NCI-H510A treated with DMSO at 0.1 percent for 48 hours (cell line): ENCODE results near the gene CDK2.
"Not testable (repeated sequence)": the region's sequence is repeated elsewhere in the genome, so short reads cannot be mapped to it uniquely, and the experiment has no call there.

Source experiments
- DNase-seq: peaks from one replicate; lab custom pipeline; 2025; lab: John Stamatoyannopoulos, UW

CDK2 gene

DNA sequence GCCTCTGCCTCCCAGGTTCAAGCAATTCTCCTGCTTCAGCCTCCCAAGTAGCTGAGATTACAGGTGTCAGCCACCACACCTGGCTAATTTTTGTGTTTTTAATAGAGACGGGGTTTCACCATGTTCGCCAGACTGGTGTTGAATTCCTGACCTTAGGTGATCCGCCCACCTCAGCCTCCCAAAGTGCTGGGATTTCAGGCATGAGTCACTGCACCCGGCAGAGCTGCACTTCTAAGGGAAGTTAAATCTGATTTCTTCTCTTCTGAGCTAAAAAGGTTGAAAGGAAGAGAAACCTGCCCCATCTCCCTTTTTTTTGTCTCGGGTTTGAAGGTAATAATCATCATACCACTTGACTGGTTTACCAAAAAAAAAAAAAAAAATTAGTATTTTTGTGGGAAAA lies 15.3 kb downstream of the CDK2 start:
- DNase-seq, result not testable (repeated sequence)

DNA sequence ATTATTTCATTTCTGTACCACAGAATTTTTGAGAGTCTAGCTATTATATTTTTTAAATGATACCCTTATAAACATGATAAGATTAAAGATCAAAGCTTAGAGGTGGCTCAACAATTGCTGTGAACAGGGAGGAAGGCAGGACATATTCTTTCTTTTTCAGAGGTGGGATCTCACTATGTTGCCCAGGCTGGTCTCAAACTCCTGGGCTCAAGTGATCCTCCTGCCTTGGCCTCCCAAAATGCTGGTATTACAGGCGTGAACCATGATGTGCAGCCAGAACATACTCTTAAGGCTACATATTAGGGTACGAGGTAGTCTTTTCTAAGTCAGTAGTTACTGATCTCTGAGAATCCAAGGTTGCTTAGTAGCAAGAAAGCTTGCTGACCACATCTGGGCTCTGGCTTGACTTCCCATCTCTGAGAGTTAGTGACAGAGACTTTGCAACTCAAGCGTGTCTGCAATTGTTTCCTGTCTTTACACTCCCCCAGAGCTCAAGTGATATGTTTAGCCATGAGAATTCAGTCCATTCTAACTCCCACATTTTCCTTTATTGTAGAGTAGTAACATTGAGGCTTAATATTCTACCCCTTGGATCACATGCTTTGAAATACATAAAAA lies 15.8 kb downstream of the CDK2 start:
- no peak for DNase-seq

DNA sequence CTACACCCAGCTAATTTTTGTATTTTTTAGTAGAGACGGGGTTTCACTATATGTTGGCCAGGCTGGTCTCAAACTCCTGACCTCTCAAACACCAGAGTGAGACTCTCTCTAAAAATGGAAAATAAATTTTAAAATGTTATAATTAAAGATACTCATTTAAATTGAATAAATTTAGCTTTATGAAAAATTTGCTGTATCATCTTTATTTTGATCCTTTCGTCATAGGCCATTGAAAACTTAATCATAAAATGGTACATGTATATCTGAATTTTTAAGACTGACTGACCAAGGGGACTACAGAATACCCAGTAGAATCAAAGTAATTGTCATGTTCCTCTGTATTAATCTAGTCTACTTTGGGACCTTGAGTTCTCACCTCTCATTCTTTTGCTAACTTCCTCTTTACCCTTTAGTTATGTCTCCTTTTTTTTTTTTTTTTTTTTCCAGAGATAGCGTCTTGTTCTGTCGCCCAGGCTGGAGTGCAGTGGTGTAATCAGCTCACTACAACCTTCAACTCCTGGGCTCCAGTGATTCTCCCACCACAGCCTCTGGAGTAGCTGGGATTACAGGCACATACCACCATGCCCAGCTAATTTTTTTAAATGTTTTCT lies 16.7 kb downstream of the CDK2 start:
- no peak for DNase-seq

DNA sequence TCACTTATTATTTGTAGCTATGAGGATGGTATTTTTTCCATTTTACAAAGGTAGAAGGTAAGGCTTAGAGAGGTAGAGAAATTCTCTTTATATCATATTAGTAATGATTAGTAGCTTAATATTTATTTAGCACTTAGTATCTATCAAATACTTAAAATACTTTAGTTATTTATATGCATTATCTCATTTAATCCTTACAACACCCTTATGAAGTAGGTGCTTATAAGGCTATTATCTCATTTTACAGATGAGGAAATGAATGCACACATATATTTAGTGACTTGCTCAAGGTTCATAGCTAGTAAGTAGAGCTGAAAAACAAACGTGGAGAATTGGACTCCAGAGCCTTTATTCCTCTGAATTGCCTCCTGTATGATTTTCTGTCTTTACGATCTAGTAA lies 18.2 kb downstream of the CDK2 start:
- no peak for DNase-seq

DNA sequence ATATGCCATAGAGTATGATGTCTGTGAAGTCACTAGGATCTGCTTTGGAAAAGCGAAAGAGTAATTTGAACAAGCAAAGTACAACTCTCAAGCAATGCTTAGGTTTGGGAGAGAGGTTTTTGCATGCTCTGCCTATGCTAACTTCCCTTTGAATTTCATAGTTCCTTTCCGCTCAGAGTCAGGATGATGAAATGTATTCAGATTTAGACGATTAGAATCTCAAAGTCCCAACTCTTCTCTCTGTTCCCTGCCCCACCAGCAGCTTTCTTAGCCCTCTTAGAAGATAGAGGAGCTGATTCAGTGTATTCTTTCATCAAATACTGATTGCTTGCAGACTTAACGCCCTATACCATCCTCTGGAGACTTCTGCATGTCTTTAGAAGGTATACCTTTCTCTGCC lies 18.7 kb downstream of the CDK2 start:
- DNase-seq, result no peak

DNA sequence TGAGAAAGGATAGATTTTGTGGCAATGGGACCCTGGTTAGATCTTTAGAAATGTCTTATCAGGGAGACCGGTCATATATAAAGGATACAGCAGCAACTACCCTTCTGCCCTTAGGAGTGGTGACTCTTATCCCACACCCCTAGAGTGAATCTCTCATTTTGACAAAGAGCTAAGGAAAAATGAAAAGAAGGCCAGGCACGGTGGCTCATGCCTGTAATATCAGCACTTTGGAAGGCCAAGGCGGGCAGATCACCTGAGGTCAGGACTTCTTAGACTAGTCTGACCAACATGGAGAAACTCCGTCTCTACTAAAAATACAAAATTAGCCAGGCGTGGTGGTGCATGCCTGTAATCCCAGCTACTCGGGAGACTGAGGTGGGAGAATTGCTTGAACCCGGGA lies 19.3 kb downstream of the CDK2 start:
- DNase-seq, result not testable (repeated sequence)

DNA sequence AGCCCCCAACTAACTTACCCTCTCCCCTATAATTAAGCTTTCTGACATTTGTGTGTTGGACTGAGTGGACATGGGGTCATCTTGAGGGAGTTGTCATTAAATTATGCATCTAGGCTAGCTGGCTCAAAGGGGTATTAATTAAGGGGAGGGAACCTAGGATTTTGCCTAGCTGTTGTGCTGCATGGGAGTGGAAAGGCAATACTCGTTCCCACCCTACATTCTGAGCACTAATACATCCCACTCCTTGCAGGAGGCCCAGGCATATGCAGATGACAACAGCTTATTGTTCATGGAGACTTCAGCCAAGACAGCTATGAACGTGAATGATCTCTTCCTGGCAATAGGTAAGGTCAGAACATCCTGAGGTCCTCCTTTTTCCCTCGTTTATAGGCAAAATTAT lies 24.5 kb downstream of the CDK2 start:
- no peak for DNase-seq

DNA sequence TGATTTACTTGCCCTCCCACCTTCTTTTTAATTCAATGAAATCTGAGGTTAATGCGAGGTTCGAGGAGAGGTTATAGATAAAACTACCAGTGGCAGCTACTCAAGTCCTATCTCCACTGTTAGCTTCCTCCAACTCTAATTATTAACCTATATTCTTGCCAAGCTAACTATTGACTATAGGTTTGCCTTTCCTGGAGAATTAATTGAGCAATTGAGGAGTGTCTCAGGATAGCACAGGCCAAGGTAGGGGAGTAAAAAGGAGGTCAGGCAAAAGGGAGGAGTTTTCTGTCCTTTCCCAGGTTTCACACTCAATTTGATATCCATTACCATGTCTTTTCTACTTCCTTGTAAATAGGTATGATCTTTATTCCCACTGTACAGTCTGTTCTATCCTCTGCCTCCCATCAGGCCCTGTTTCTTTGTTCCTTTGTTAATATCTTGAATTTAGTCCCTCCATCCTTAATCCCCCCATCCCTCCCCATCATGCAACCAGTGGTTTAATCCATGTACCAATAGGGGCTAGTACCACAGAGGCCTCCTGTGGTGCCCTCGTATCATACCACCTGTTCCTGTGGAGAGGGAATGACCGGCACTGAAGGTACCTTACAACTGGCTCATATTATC lies 26.7 kb downstream of the CDK2 start:
- DNase-seq, result no peak

DNA sequence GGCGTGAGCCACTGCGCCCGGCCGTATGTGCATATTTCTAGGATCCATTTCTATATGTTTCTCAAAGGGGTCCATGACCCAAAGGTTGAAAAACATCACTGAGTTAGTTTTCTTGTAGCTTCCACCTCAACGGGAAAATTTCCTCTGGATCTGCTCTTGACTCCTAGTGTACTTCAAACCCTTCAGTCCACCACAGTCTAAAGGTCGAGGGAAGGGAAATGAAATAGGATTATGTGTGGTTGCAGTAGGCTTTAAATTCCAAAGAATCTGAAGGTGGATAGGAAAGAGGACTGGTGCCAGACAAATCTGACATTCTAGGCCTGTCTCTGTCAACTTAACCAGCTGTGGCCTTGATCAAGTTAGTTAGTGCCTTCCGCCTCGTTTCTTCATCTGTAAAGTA lies 28.7 kb downstream of the CDK2 start:
- no peak for DNase-seq

DNA sequence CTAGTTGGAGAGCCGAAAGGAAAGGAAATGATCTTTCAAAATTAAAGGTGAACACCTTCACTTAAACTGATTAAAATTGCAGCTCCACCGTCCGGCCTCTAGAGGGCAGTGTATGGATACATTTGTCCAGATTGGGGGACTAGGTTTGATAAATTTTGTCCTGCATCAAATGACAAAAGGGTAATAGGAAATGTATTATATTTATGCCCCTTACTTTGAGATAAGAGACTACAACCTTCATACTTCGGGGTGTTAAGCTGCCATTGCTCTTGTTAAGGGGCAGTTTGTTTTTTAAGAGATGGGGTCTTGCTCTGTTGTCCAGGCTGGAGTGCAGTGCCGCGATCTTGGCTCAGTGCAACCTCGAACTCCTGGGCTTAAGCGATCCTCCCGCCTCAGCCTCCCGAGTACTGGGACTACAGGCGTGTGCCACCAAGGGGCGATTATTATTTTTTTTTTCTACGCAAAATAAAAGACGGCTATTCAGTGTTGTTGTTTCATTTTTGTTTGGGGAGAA lies 29.6 kb downstream of the CDK2 start:
- DNase-seq, result peak; percentile 76

DNA sequence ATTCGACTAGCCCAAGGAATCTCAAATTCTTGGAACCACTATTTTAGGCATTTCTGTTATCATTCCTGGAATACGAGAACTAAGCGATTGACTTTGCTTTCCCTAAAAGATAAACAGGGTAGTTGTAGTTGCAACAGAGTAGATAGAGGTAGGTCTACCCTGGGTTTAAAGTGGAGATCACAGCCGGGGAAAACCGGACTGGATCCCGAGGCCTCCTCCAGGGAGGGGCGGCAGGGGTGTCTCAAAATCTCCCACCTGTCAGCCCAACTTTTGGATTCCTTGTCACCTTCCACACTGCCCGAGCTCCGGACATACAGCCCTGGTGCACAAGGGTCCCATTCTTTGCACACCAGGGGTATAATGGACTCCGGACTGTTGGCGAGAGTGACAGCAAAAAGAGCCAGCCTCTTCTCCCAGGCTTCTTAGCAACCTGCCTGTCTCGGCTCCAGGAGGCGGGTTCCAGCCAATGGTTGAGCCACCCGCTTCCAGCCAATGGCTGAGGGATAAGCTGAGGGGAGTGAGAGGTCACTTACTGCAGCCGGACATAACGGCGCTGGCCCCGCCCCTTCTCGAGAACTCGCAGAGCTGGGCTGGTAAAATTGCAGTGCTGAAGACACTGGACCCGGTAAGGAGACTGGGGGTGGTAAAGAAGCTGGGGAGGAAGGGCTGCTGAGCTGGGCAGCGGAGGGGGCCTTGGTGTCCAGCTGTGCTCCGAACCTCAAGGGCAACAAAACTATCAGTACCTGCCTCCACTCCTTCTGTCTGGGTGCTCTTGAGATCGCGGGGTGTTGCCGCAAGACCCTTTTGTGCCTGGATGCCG lies 30.3 kb downstream of the CDK2 start, which contains the start of gene SUOX:
TSS of gene SUOX (plus strand) at position 562 of the 820 bp plus-strand sequence. CDS start 4,946 bp downstream, outside the sequence.
- peak; percentile 93 for DNase-seq

DNA sequence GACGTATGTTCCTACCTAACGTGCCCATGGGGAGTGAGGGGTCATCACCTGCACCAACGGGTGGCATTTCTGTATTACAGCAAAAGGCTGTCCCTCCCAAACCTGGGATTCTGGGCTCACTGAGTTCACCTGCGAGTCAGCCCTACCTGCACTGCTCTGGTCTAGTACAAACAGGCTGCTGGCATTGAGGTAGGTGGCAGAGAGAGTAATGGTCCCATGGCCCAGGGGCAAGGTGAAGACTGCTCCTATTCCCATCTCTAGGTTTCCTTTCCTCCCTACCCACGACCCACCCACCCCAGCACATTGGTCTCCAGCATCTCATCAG lies 30.9 kb downstream of the CDK2 start:
- no peak for DNase-seq

DNA sequence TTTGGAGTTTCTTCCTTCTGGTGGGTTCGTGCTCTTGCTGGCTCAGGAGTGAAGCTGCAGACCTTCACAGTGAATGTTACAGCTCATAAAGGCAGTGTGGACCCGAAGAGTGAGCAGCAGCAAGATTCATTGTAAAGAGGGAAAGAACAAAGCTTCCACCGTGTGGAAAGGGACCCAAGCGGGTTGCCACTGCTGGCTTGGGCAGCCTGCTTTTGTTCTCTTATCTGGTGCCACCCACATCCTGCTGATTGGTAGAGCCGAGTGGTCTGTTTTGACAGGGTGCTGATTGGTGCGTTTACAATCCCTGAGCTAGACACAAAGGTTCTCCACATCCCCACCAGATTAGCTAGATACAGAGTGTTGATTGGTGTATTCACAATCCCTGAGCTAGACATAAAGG lies 32.9 kb downstream of the CDK2 start:
- not testable (repeated sequence) for DNase-seq

DNA sequence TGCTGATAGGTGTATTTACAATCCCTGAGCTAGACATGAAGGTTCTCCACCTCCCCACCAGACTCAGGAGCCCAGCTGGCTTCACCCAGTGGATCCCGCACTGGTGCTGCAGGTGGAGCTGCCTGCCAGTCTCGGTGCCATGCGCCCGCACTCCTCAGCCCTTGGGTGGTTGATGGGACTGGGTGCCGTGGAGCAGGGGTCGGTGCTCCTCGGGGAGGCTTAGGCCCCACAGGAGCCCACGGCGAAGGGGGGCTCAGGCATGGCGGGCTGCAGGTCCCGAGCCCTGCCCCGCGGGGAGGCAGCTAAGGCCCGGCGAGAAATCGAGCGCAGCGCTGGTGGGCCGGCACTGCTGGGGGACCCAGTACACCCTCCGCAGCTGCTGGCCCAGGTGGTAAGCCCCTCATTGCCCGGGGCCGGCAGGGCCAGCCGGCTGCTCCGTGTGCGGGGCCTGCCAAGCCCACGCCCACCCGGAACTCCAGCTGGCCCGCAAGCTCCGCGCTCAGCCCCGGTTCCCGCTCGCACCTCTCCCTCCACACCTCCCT lies 33.4 kb downstream of the CDK2 start:
- not testable (repeated sequence) for DNase-seq

DNA sequence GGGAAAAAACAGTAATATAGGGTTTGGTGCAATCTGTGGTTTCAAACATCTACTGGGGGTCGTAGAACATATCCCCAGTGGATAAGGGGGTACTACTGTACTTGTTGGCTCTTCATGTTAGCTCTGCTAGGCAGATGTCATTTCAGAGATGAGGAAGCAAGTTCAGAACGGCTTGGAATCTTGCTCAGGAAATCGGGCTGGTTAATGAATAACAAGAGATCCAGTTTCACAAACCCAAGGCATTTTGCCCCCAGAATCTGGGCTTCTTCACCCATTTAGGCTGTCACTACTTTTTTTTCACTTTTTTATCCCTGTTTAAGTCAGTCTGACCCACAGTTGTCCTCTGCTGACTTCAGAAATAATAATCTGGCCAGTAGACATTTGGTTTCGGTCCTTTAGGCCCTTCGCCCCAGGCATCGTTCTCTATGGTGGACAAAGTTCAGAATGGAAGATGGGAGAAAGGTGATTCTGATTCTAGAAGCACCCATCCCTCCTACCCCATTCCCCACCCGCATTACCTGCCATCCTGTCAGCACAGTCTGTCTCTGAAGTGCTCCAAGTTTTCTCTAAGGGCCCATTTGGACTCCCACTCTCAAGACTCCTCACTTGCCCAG lies 35.0 kb downstream of the CDK2 start:
- no peak for DNase-seq

DNA sequence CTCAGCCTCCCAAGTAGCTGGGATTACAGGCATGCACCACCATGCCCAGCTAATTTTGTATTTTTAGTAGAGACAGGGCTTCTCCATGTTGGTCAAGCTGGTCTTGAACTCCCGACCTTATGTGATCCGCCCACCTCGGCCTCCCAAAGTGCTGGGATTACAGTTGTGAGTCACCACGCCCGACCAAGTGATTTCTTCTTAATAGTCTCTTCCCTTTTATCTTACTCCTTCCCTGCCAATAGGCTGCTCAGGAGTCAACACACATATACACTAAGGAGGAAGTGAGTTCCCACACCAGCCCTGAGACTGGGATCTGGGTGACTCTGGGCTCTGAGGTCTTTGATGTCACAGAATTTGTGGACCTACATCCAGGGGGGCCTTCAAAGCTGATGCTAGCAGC lies 36.7 kb downstream of the CDK2 start:
- not testable (repeated sequence) for DNase-seq

DNA sequence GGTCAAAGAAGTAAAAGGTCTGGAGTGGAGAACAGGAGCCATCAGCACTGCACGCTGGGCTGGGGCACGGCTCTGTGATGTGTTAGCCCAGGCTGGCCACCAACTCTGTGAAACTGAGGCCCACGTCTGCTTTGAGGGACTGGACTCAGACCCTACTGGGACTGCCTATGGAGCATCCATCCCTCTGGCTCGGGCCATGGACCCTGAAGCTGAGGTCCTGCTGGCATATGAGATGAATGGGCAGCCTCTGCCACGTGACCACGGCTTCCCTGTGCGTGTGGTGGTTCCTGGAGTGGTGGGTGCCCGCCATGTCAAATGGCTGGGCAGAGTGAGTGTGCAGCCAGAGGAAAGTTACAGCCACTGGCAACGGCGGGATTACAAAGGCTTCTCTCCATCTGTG lies 37.6 kb downstream of the CDK2 start:
- no peak for DNase-seq

DNA sequence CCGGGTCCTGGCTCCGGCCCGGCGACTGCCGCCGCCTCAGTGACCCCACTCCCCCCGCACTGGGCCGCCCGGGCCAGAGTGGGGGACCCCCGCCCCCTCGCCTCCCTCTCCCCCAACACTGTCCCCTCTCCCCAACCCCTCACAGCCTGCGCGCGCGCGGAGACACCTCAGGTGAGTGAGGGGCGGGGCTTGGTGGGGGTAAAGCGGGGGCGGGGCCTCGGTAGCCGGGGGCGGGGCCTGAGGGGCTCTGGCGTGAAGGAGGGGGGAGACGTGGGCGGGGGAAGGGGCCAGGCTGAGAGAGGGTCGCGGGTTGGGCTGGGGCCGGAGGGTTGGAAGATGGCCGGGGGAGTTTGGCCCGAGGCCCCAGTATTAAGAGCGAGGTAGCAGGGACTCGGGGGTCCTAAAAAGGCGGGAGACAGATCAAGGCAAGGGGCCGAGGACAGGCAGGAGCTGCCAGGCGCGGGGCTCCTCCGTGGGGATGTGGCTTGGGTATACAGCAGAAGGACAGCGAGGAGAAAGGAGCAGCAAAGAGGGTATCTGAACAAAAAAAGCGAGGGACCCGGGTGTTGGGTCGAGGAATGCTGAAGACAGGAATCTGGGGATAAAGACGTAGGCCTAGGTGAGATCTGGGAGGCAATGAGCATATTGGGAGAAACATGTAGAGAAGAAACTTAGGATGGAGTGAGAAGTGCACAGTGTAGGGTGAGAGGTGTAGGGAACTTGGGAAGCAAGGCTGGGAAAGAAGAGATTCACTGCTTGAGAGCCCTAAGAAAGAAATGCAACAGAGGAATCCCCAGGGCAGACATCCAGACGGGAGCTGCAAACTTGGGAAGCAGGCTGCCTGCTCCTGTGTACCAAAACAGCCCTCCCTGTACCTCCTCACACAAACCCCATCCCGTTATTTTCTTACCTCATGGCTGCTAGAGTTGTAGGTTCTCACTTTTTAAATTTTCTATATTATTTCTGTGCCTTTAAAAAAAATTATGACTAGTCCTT lies 41.2 kb downstream of the CDK2 start:
- DNase-seq, result peak; percentile 39

DNA sequence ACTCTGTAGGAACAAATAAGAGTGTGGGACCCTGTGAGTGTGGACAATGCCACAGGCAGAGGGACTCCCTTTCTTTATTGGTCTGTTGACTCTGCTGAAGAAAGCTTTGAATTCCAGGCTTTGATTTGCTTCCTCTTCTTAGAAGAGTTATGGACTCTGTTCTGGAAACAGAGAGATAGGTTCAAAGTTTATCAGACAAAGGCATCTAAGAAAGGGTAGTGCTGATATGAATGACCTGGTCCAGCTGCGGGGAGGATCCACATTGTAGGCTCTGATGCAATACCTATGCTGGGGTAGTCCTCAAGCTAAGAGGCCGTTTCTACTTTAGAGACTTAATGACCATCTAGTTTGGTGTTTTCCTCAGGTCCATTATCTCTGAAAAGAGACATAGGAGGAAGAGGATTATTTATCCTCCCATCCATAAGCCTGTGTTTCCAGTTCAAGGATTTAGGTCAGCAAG lies 43.5 kb downstream of the CDK2 start:
- no peak for DNase-seq

DNA sequence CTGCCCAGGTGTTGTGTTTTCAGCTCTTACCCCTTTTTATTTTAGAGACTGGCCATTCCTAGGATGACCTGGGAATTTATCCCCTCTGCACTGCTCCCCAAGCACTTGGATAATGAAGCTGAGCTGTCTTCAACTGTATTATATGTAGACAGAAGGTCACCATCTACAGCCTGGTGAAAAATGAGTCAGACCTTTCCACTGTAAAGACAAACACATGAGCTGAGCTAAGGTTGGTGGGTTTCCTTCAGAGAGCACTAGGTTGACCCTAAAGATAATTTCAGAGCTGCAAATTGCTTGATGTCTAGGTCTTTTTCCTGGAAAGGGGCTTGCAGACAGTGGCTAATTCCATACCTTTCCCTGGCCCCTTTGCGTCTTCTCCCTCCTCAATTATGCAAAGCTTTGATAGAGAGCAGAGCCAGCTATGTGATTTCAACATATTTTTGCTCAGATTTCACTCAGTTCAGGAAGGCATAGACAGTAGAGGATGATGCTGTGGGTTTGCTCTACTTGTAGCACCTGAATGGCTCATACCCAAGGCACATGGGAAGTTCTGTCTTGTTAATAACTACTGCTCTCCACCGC lies 45.0 kb downstream of the CDK2 start:
- DNase-seq, result no peak
